AG20443 (cell line): ENCODE measurements around the gene BABAM2.
"Not testable (repeated sequence)": the region's sequence is repeated elsewhere in the genome, so short reads cannot be mapped to it uniquely, and the experiment has no call there.

Experiments used
- DNase-seq: peaks from one replicate; pipeline ENCODE4 v3.0.0; 2012; ENCODE audit warnings: low spot score, mixed read lengths

Gene BABAM2

GRCh38 chr2:28074137-28074536 lies 183.6 kb downstream of the BABAM2 start:
- DNase-seq, result no peak

DNA sequence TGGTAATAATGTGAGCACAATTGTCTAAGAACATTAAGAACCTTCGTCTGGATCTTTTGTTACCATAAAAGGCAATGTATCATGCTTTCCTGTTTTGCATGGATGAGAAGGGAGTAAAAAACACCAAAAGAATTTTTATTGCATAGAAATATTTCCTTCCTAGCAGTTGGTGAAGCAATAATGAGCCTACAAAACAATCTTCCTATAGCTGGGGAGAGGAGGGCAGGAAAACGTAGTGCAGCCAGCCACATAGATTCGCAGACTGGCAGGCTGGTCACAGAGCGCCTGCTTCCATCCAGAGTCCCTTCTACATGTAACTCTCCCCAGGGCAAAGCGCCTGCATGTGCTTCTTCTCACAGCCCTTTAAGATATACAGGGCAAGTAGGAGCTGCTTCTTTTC lies 190.4 kb downstream of the BABAM2 start:
- no peak for DNase-seq

GRCh38 chr2:28082131-28082530 lies 191.6 kb downstream of the BABAM2 start:
- DNase-seq, result no peak

- DNase-seq, result no peak
These were observed 192.9 kb downstream of the BABAM2 start for GRCh38 chr2:28083476-28083875.

GRCh38 chr2:28084564-28084963 lies 194.0 kb downstream of the BABAM2 start:
- DNase-seq, result no peak

GRCh38 chr2:28085201-28085600 lies 194.7 kb downstream of the BABAM2 start:
- DNase-seq, result no peak

GRCh38 chr2:28086611-28087010 lies 196.1 kb downstream of the BABAM2 start:
- no peak for DNase-seq

- DNase-seq, result peak; percentile 46
These were observed 198.4 kb downstream of the BABAM2 start for GRCh38 chr2:28088970-28089369.

DNA sequence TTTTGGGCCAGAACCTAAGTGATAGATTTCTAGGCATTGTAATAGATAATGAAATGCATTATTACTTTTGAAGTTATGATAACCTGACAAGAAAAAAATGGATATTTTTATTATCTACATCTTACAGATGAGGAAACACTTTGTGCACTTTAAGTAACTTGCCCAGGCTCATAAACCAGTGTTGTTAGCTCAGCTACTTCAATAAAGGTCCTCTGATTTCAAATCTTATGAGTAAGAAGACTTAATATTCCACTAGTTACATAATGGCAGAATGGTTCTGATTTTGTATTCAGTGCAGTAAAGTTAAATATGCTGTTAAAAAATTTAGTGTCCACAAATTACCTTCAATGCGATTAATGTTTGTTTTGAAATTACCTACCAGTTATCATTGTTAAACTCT lies 199.0 kb downstream of the BABAM2 start:
- DNase-seq, result no peak

GRCh38 chr2:28093308-28093707 lies 202.8 kb downstream of the BABAM2 start:
- no peak for DNase-seq

- DNase-seq, result no peak
These were observed 203.2 kb downstream of the BABAM2 start for GRCh38 chr2:28093768-28094167.

DNA sequence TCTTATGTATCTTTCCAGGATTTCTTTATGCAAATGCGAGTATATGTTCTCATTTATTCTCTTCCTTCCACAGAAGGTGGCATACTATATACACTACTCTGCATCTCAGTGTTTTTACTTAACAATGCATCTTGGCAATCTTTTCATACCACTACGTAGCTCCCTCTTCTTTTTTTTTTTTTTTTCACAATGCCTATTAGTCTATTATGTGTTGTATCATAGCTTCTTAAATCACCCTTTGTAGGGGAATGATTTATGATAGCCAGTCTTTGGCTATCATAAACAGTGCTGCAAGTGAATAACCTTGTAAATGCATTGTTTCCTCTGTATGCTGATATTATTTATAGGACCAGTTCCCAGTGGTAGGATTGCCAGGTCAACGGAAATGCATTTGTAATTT lies 204.2 kb downstream of the BABAM2 start:
- DNase-seq, result no peak

GRCh38 chr2:28095622-28096021 lies 205.1 kb downstream of the BABAM2 start:
- no peak for DNase-seq

DNA sequence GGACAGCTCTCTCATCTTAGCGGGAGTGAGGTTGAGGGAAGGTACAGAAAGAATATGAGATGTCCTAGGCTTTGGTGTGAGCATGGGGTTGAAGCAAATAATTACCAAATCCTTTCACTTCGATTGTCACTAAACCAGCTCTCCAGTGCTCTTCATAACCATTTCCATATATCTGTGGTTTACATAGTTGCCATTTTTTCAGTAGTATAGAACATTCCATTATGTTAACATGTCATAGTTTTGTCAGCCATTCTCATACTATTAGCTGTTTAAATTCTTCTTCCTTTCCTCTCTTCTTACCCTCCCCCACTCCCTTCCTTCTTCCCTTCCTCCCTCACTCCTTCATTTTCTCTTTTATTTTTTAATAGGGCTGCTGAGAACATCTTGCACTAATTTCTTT lies 205.9 kb downstream of the BABAM2 start:
- no peak for DNase-seq

- no peak for DNase-seq
These were observed 208.1 kb downstream of the BABAM2 start for GRCh38 chr2:28098501-28099225.

DNA sequence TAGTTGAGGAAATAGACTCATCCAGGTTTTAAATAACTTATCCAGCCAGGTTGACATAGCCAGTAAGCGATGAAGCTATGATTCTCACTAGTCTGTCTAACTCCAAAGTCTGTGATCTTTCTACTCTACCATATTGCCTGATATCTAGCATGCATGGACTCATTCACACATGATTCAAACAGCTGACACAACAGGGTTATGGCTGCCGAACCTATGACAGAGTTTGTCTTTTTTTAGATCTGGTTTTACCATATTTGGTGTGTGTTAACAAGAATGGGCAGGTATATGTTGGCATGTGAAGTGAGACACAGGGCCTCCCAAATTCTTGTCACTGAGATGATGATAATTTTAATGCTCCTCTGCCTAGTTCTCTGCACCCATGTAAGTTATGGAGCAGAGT lies 210.6 kb downstream of the BABAM2 start:
- DNase-seq, result no peak

DNA sequence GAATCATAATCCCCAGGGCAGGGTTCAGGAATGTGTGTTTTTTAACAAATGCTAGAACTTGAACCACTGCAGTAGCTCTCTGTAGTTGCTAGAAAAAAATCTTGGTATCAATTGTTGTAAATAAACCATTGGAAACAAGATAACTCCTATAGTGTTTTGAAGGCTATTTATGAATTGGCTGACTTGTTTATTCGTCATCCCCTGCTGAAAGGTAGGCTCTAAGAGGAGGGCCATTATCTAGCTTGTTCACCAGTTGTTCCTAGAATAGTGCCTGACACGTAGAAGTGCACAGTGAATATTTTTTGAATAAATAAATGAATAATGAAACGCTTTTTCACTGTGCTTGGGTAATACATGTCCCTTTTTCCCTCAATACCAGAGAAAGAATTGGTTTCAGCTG lies 211.4 kb downstream of the BABAM2 start:
- DNase-seq, result no peak

DNA sequence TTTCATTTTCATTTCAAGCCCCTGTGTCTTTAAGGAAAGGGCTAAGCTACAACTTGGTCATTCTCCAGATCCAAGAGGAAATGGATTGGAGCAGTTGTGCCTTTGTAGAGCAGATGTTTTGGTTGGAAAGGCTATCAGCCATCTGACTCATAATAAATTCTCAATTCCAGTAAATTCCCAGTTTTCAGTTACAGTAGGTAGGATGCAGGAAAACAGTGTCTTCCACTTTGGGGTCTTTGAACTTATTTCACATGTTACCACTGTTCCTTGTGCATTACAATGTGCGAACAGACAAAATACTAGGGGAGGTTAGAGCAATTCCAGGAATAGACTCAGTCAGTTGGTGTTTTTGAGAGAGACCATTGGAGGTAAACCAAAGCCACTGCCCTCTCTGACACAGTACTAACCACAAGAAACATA lies 211.9 kb downstream of the BABAM2 start:
- peak; percentile 66 for DNase-seq

GRCh38 chr2:28103611-28104010 lies 213.1 kb downstream of the BABAM2 start:
- DNase-seq, result no peak

DNA sequence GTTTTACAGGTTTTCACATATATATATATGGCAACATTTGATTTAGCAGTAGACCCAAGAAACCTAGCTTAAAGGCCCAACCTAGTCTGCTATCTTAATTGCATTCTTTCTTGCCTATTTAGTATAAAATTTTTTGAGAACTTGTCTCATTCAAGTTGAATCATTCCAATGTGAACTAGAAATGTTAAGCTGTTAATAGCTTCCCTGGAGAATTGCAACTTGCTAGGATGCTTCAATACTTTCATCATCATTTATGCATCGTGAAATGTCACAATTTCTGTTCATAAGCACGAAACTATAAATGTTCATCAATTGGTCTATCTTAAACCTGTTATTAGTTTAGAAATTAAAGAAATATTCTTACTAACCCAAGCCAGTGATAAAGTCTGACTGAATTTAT lies 217.6 kb downstream of the BABAM2 start:
- peak; percentile 51 for DNase-seq

DNA sequence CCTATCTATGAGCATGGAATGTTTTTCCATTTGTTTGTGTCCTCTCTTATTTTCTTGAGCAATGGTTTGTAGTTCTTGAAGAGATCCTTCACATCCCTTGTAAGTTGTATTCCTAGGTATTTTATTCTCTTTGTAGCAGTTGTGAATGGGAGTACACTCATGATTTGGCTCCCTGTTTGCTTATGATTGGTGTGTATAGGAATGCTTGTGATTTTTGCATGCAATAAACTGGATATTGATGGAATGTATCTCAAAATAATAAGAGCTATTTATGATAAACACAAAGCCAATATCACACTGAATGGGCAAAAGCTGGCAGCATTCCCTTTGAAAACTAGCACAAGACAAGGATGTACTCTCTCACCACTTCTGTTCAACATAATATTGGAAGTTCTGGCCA lies 223.2 kb downstream of the BABAM2 start:
- not testable (repeated sequence) for DNase-seq

- no peak for DNase-seq
These were observed 226.6 kb downstream of the BABAM2 start for GRCh38 chr2:28117104-28117596.

DNA sequence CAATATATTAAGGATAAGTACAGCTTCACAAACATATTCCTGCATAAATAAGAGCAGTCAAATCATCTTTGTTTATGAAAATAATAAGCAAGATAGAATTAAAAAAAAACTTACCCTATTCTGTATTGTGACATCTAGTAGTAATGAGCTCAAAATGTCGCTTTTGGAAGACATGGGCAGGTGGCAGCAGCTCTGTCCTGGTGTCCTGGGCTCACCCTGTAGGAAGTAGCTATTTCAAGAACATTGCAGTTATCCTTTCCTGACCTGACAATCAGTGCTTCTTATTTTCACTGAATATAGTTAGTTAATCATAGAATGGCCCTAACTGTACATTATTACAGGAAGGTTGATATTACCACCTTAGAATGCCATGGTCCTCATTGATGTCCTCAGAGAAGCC lies 229.1 kb downstream of the BABAM2 start:
- no peak for DNase-seq

GRCh38 chr2:28128281-28128950 lies 237.9 kb downstream of the BABAM2 start:
- DNase-seq, result peak; percentile 27
